Neural crest cell (in vitro differentiated cells): ENCODE measurements around the gene TNFSF15. TPM values are rescaled to one million over a fixed set of nuclear protein-coding genes. Genes with fewer than 3 reads are reported as not detected.

Source experiments
- DNase-seq: peaks from one replicate; pipeline ENCODE4 v3.0.0; 2021; ENCODE audit warnings: low read depth, mixed read lengths, low spot score
- H3K27ac Mint-ChIP-seq: one replicate; pipeline ENCODE4 v1.8.0; 2021; ENCODE audit warnings: mild to moderate bottlenecking, mixed read lengths; ENCODE audit not compliant: unreplicated experiment
- H3K27me3 Mint-ChIP-seq: 2 replicates; pipeline ENCODE4 v1.8.0; 2021; ENCODE audit warnings: low read depth, mild to moderate bottlenecking, mixed read lengths
- H3K36me3 Mint-ChIP-seq: 2 replicates; pipeline ENCODE4 v1.8.0; 2021; ENCODE audit warnings: low read depth, mild to moderate bottlenecking, mixed read lengths
- H3K4me1 Mint-ChIP-seq: 2 replicates; pipeline ENCODE4 v1.8.0; 2021; ENCODE audit warnings: mixed read lengths
- H3K4me3 Mint-ChIP-seq: one replicate; pipeline ENCODE4 v1.8.0; 2021; ENCODE audit warnings: mild to moderate bottlenecking, mixed read lengths
- H3K9me3 Mint-ChIP-seq: 2 replicates; pipeline ENCODE4 v1.8.0; 2021; ENCODE audit warnings: mixed read lengths
- total RNA-seq: library from RNA; stranded (reverse); gene quantifications from 2 replicates; pipeline ENCODE4 v1.2.1, GENCODE V29; 2021
- TF ChIP-seq, protein P1 (sequence below): fragments of 200-600 bp; sonication (generic); conservative IDR thresholded peaks from 2 replicates; pipeline ENCODE4 v1.5.0; 2021; ENCODE audit warnings: antibody characterized with exemption, mild to moderate bottlenecking

The TNFSF15 gene
- total RNA-seq, 1 donor from 2014 or later, result not detected

DNA sequence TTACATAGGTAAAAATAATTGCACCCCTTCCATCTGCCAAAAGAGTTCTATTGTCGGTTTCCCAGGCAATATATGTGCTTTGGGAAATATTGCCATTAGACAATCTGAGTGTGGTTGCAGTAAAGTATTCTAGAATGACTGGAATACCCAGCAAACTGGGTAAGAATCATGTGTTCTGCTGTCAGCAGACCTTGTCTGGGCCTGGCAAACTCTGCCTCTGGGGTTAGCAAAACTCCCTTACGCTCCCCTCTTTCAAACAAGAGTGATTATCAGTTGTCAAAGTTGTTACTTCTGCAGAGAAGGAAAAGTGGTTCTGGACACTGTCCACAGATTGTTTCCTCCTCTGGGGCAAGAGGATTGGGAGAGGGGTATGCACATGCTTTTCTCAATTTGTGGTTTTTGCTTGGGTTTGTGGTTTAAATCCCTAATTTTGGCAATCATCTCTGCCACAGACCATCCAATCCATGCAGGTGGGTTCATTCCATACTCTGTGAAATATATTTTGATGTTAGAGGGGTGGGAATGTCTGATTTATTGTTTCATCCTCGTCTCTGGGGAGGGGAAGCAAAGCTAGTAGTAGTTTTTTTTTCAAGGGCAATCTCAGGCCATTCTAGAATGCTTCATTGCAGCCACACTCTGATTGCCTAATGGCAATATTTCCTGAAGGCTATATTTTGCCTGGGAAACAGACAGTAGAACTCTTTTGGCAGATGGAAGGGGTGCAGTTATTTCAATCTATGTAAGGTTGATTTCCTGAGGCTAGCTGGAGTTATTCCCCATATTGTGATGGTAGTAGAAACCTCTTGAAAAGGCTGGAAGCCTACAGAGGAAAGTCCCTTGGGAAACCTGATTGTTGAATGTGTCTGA, 24.0 kb upstream of the TNFSF15 start:
- no peaks in the 10 kb centered on the region for H3K4me1 Mint-ChIP-seq
- no peaks in the 10 kb centered on the region for H3K36me3 Mint-ChIP-seq
- TF ChIP-seq, protein P1, sequence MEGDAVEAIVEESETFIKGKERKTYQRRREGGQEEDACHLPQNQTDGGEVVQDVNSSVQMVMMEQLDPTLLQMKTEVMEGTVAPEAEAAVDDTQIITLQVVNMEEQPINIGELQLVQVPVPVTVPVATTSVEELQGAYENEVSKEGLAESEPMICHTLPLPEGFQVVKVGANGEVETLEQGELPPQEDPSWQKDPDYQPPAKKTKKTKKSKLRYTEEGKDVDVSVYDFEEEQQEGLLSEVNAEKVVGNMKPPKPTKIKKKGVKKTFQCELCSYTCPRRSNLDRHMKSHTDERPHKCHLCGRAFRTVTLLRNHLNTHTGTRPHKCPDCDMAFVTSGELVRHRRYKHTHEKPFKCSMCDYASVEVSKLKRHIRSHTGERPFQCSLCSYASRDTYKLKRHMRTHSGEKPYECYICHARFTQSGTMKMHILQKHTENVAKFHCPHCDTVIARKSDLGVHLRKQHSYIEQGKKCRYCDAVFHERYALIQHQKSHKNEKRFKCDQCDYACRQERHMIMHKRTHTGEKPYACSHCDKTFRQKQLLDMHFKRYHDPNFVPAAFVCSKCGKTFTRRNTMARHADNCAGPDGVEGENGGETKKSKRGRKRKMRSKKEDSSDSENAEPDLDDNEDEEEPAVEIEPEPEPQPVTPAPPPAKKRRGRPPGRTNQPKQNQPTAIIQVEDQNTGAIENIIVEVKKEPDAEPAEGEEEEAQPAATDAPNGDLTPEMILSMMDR, result no peak
- peaks cover 28% of the 10 kb centered on the region for H3K27me3 Mint-ChIP-seq
- DNase-seq, result no peak
- no peak overlapping the region for H3K27ac Mint-ChIP-seq
- H3K9me3 Mint-ChIP-seq, result peaks cover 6% of the 10 kb centered on the region
- H3K4me3 Mint-ChIP-seq, result no peak overlapping the region

DNA sequence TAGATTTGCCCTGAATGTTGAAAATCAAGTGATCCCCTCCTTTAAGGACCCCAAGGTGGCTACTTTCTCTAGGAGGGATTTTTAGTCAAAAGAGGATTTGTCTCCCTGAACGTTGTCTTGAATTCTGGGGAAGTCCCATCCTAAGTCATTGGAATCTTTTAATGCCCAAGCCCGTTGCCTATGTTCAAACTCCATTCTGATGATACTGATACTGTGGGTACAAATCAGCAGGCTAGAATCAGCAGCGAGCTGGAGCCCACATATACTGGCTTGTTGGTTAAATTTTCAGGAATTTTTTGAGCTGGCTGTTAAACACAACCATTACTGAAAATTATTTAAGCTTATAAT, 22.4 kb upstream of the TNFSF15 start:
- Mint-ChIP-seq H3K4me3 (no peak overlapping the region), H3K9me3 (peaks cover 6% of the 10 kb centered on the region), H3K36me3 (no peaks in the 10 kb centered on the region), H3K27ac (no peak overlapping the region), H3K4me1 (no peaks in the 10 kb centered on the region), H3K27me3 (peaks cover 26% of the 10 kb centered on the region)
- no peak for DNase-seq
- TF ChIP-seq, protein P1, result no peak

DNA sequence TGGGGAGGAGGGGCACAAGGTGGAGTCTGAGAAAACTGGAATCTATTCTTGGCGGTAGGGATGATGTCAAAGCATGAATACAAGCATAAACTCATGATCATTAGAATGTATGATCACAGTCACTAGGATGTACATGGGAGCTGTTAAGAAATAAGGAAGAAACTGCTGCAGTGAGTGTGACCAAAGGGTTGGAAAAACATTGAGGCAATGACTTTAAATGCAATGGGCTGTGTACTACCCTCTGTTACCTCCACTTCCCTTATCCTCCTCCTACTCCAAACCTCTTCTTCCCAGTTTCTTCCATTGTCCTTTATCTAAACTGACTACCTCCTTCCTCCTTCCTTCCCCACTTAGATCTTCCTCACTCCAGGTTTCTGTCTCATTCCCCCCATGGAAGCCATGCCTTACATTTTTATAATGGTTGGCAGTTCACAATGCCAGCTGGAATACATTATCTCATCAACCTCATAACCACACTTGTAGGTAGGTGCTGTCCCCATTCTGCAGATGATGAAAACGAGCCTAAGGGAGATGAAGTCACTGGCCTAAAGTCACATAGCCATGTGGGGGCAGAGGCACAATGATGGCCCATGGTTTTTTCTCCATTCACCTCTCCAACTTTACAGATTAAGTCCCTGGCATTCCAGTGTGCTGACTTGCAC, 21.9 kb upstream of the TNFSF15 start:
- peaks cover 6% of the 10 kb centered on the region for H3K9me3 Mint-ChIP-seq
- H3K27ac Mint-ChIP-seq, result no peak overlapping the region
- TF ChIP-seq, protein P1, result no peak
- H3K4me3 Mint-ChIP-seq, result no peak overlapping the region
- no peaks in the 10 kb centered on the region for H3K36me3 Mint-ChIP-seq
- H3K4me1 Mint-ChIP-seq, result no peaks in the 10 kb centered on the region
- H3K27me3 Mint-ChIP-seq, result peaks cover 26% of the 10 kb centered on the region
- DNase-seq, result no peak

DNA sequence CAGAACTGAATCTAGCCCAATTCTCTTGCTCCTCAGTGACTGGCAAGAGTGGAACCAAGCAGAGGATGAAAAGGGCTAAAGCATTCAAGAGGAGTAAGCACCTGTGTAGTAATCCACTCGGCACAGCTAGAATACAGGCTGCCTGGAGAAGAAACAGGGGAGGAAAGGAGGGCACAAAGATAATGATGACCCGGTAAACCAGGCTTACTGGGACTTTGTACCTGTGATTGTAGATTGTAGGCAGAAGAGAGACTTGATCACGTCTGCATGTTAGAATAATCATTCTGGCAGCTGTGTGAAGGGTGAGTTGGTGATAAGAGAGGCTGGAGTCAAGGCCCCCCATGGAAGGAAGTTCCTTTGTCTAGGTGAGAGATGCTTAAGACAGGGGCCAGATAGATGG, 20.6 kb upstream of the TNFSF15 start:
- Mint-ChIP-seq H3K27me3 (peaks cover 26% of the 10 kb centered on the region), H3K9me3 (peaks cover 5% of the 10 kb centered on the region), H3K27ac (no peak overlapping the region), H3K36me3 (no peaks in the 10 kb centered on the region), H3K4me3 (no peak overlapping the region), H3K4me1 (no peaks in the 10 kb centered on the region)
- TF ChIP-seq, protein P1, result no peak
- DNase-seq, result no peak

DNA sequence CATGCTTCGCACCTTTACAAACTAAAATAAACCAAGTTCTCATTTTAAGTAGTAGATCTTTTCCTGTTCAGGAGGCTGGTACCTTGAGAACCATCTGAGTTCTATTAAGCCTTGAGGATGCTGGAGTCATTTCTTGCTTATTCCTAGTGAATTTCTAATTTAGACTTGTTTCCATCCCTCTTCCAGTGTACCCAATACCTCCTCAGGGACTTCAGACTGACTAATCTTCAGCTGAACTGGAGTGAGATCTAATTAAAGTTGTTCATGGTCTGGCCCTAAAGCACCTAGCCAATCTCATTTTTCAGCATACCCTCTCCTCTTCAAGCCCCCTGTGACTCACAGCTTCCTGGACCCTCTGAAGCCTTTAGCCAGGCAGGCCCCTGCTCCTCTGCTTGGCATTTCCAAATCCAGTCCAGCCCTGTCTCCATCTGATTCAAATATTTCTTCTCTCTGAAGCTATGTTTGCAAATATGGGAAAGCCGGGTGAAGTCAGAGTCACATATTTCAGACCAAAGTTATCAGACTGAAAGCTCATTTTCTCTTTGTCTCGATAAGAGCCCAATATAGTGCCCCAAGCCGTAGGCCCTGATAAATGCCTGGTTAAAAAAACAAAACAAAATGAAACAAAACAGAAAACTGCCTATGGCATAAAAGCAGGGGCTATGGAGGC, 19.4 kb upstream of the TNFSF15 start:
- H3K4me1 Mint-ChIP-seq, result no peaks in the 10 kb centered on the region
- DNase-seq, result no peak
- peaks cover 2% of the 10 kb centered on the region for H3K9me3 Mint-ChIP-seq
- H3K36me3 Mint-ChIP-seq, result no peaks in the 10 kb centered on the region
- H3K4me3 Mint-ChIP-seq, result no peak overlapping the region
- H3K27ac Mint-ChIP-seq, result no peak overlapping the region
- peaks cover 16% of the 10 kb centered on the region for H3K27me3 Mint-ChIP-seq
- TF ChIP-seq, protein P1, result no peak
